Activated CD8-positive, alpha-beta T cell treated with anti-CD3 and anti-CD28 coated beads, Interleukin-2, amount 10 ng/mL, durations not matched to agents 7 days and 5 days (primary cell): Measurements from ENCODE around the gene BARHL2. TPM values are rescaled to one million over a fixed set of nuclear protein-coding genes. Genes with fewer than 3 reads are reported as not detected.

Experiments used
- ATAC-seq: fragments of 150-1000 bp; cut with Tn5 transposase; one replicate; pipeline ENCODE4 v1.10.0; 2021; ENCODE audit warnings: moderate library complexity
- CTCF ChIA-PET: fragments of 350-600 bp; sonication (Branson Sonifier 250); formaldehyde crosslinking; loops from one replicate; lab custom pipeline; 2021; ENCODE audit warnings: antibody characterized with exemption; lab: Charles Lee
- POLR2A ChIA-PET: fragments of 350-600 bp; sonication (Branson Sonifier 250); formaldehyde crosslinking; loops from one replicate; lab custom pipeline; 2021; ENCODE audit warnings: antibody characterized with exemption; lab: Charles Lee
- DNase-seq: peaks from one replicate; pipeline ENCODE4 v3.0.0-alpha.2; 2020
- H3K27ac Mint-ChIP-seq: one replicate; pipeline ENCODE4 v1.8.0; 2021; ENCODE audit warnings: mild to moderate bottlenecking, mixed read lengths
- H3K27me3 Mint-ChIP-seq: one replicate; pipeline ENCODE4 v1.8.0; 2021; ENCODE audit warnings: low read depth, mixed read lengths
- H3K36me3 Mint-ChIP-seq: one replicate; pipeline ENCODE4 v1.8.0; 2021; ENCODE audit warnings: low read depth, mixed read lengths
- H3K4me1 Mint-ChIP-seq: one replicate; pipeline ENCODE4 v1.8.0; 2021; ENCODE audit warnings: low read depth, mixed read lengths
- H3K4me3 Mint-ChIP-seq: one replicate; pipeline ENCODE4 v1.8.0; 2021; ENCODE audit warnings: mild to moderate bottlenecking, mixed read lengths
- H3K9me3 Mint-ChIP-seq: one replicate; pipeline ENCODE4 v1.8.0; 2022; ENCODE audit warnings: mixed read lengths; ENCODE audit not compliant: insufficient read depth
- total RNA-seq, 2 experiments: library from RNA; stranded (reverse); gene quantifications; one replicate each; pipeline ENCODE4 v1.2.3, GENCODE V29; 2021

Gene BARHL2
- total RNA-seq, 2 experiments from 2014 or later, result not detected

- DNase-seq (no peak), ATAC-seq (no peak)
- ChIA-PET POLR2A (interaction anchor here (0.9 kb wide), 1 partner anchor 11 kb away, joined by 4 read pairs; no protein-coding TSS in a partner anchor), CTCF (interaction anchor here (3.3 kb wide), 1 partner anchor 14 kb away, joined by 12 read pairs; no protein-coding TSS in a partner anchor)
- H3K4me3 Mint-ChIP-seq, result no peak overlapping the region
- peaks cover 22% of the 10 kb centered on the region for H3K36me3 Mint-ChIP-seq
- H3K27me3 Mint-ChIP-seq, result peaks cover 75% of the 10 kb centered on the region
- no peak overlapping the region for H3K27ac Mint-ChIP-seq
- H3K9me3 Mint-ChIP-seq, result no peaks in the 10 kb centered on the region
- H3K4me1 Mint-ChIP-seq, result peaks cover 13% of the 10 kb centered on the region
These were observed 1.8 kb downstream of the BARHL2 start for GRCh38 chr1:90715309-90715708.

GRCh38 chr1:90714521-90714951 lies 2.6 kb downstream of the BARHL2 start:
- Mint-ChIP-seq H3K9me3 (no peaks in the 10 kb centered on the region), H3K4me3 (no peak overlapping the region), H3K4me1 (peaks cover 13% of the 10 kb centered on the region), H3K27me3 (peaks cover 76% of the 10 kb centered on the region), H3K36me3 (peaks cover 19% of the 10 kb centered on the region), H3K27ac (no peak overlapping the region)
- ATAC-seq (no peak), DNase-seq (no peak)
- POLR2A ChIA-PET, result no interaction called here
- CTCF ChIA-PET, result interaction anchor here (3.3 kb wide), 1 partner anchor 14 kb away, joined by 12 read pairs; no protein-coding TSS in a partner anchor

- DNase-seq, result no peak
- H3K27ac Mint-ChIP-seq, result no peak overlapping the region
- ATAC-seq, result no peak
- no peaks in the 10 kb centered on the region for H3K9me3 Mint-ChIP-seq
- peaks cover 75% of the 10 kb centered on the region for H3K27me3 Mint-ChIP-seq
- peaks cover 10% of the 10 kb centered on the region for H3K4me1 Mint-ChIP-seq
- CTCF ChIA-PET, result interaction anchor here (1.1 to 3.3 kb wide), 2 partner anchors 8 to 15 kb away, joined by 3 to 12 read pairs; no protein-coding TSS in a partner anchor
- POLR2A ChIA-PET, result interaction anchor here (0.8 kb wide), 1 partner anchor 23 kb away, joined by 3 read pairs; no protein-coding TSS in a partner anchor
- no peak overlapping the region for H3K4me3 Mint-ChIP-seq
- peaks cover 15% of the 10 kb centered on the region for H3K36me3 Mint-ChIP-seq
These were observed 3.2 kb downstream of the BARHL2 start for GRCh38 chr1:90713741-90714509.

GRCh38 chr1:90712915-90713730 lies 4.0 kb downstream of the BARHL2 start:
- no peak overlapping the region for H3K4me3 Mint-ChIP-seq
- CTCF ChIA-PET, result interaction anchor here (1.1 kb wide), 1 partner anchor 9 kb away, joined by 3 read pairs; no protein-coding TSS in a partner anchor
- POLR2A ChIA-PET, result interaction anchor here (0.8 kb wide), 1 partner anchor 24 kb away, joined by 3 read pairs; no protein-coding TSS in a partner anchor

GRCh38 chr1:90712153-90712856 lies 4.8 kb downstream of the BARHL2 start:
- Mint-ChIP-seq H3K27me3 (peaks cover 82% of the 10 kb centered on the region), H3K27ac (no peak overlapping the region), H3K4me3 (no peak overlapping the region), H3K36me3 (peaks cover 9% of the 10 kb centered on the region), H3K4me1 (peaks cover 5% of the 10 kb centered on the region), H3K9me3 (no peaks in the 10 kb centered on the region)
- DNase-seq, result no peak
- no peak for ATAC-seq
- ChIA-PET CTCF (interaction anchor here (1.2 to 1.6 kb wide), 2 partner anchors 9 to 12 kb away, joined by 3 to 4 read pairs; no protein-coding TSS in a partner anchor), POLR2A (no interaction called here)

More at GRCh38 chr1:90712915-90713730, 4.0 kb downstream of the BARHL2 start:
- H3K27me3 Mint-ChIP-seq, result peaks cover 76% of the 10 kb centered on the region
- H3K4me1 Mint-ChIP-seq, result peaks cover 5% of the 10 kb centered on the region
- H3K36me3 Mint-ChIP-seq, result peaks cover 11% of the 10 kb centered on the region
- H3K9me3 Mint-ChIP-seq, result no peaks in the 10 kb centered on the region
- DNase-seq (no peak), ATAC-seq (no peak)
- H3K27ac Mint-ChIP-seq, result no peak overlapping the region

- DNase-seq (no peak), ATAC-seq (no peak)
- peaks cover 5% of the 10 kb centered on the region for H3K36me3 Mint-ChIP-seq
- H3K27me3 Mint-ChIP-seq, result peaks cover 81% of the 10 kb centered on the region
- H3K4me3 Mint-ChIP-seq, result no peak overlapping the region
- H3K27ac Mint-ChIP-seq, result no peak overlapping the region
- H3K4me1 Mint-ChIP-seq, result peaks cover 5% of the 10 kb centered on the region
- H3K9me3 Mint-ChIP-seq, result no peaks in the 10 kb centered on the region
- POLR2A ChIA-PET, result no interaction called here
- CTCF ChIA-PET, result interaction anchor here (0.8 to 1.6 kb wide), 3 partner anchors 10 to 17 kb away, joined by 3 to 4 read pairs (median 3); no protein-coding TSS in a partner anchor
These were observed 5.4 kb downstream of the BARHL2 start for GRCh38 chr1:90711696-90712095.

GRCh38 chr1:90710579-90711536 lies 6.2 kb downstream of the BARHL2 start:
- no peak overlapping the region for H3K27ac Mint-ChIP-seq
- H3K4me1 Mint-ChIP-seq, result peaks cover 10% of the 10 kb centered on the region
- no peaks in the 10 kb centered on the region for H3K9me3 Mint-ChIP-seq
- CTCF ChIA-PET, result interaction anchor here (0.8 to 1.6 kb wide), 4 partner anchors 11 to 18 kb away, joined by 3 to 5 read pairs (median 4); no protein-coding TSS in a partner anchor
- POLR2A ChIA-PET, result no interaction called here
- DNase-seq, result no peak
- peaks cover 3% of the 10 kb centered on the region for H3K36me3 Mint-ChIP-seq
- H3K4me3 Mint-ChIP-seq, result no peak overlapping the region
- ATAC-seq, result no peak
- H3K27me3 Mint-ChIP-seq, result peaks cover 80% of the 10 kb centered on the region

GRCh38 chr1:90709535-90709934 lies 7.6 kb downstream of the BARHL2 start:
- Mint-ChIP-seq H3K27me3 (peaks cover 83% of the 10 kb centered on the region), H3K4me1 (peaks cover 10% of the 10 kb centered on the region), H3K4me3 (no peak overlapping the region), H3K9me3 (no peaks in the 10 kb centered on the region), H3K27ac (no peak overlapping the region), H3K36me3 (peaks cover 4% of the 10 kb centered on the region)
- CTCF ChIA-PET, result interaction anchor here (1.1 to 1.2 kb wide), 2 partner anchors 10 to 12 kb away, joined by 3 to 5 read pairs; no protein-coding TSS in a partner anchor
- ATAC-seq, result no peak
- POLR2A ChIA-PET, result no interaction called here
- no peak for DNase-seq

GRCh38 chr1:90708826-90709225 lies 8.3 kb downstream of the BARHL2 start:
- ChIA-PET POLR2A (no interaction called here), CTCF (interaction anchor here (5.7 kb wide), 1 partner anchor 12 kb away, joined by 31 read pairs; no protein-coding TSS in a partner anchor)
- H3K27me3 Mint-ChIP-seq, result peaks cover 81% of the 10 kb centered on the region
- no peak overlapping the region for H3K4me3 Mint-ChIP-seq
- no peak overlapping the region for H3K27ac Mint-ChIP-seq
- ATAC-seq, result no peak
- H3K9me3 Mint-ChIP-seq, result no peaks in the 10 kb centered on the region
- peaks cover 4% of the 10 kb centered on the region for H3K36me3 Mint-ChIP-seq
- peaks cover 10% of the 10 kb centered on the region for H3K4me1 Mint-ChIP-seq
- no peak for DNase-seq

- DNase-seq (no peak), ATAC-seq (no peak)
- peaks cover 10% of the 10 kb centered on the region for H3K4me1 Mint-ChIP-seq
- H3K27ac Mint-ChIP-seq, result no peak overlapping the region
- peaks cover 77% of the 10 kb centered on the region for H3K27me3 Mint-ChIP-seq
- ChIA-PET POLR2A (no interaction called here), CTCF (interaction anchor here (5.7 kb wide), 1 partner anchor 13 kb away, joined by 31 read pairs; no protein-coding TSS in a partner anchor)
- peaks cover 4% of the 10 kb centered on the region for H3K36me3 Mint-ChIP-seq
- H3K9me3 Mint-ChIP-seq, result no peaks in the 10 kb centered on the region
- H3K4me3 Mint-ChIP-seq, result no peak overlapping the region
These were observed 8.8 kb downstream of the BARHL2 start for GRCh38 chr1:90708236-90708786.
